Central memory CD8-positive, alpha-beta T cell (primary cell): ENCODE data around the gene EHBP1.

Experiments
- ATAC-seq: fragments of 150-1000 bp; cut with Tn5 transposase; replicated peaks from 2 replicates; pipeline ENCODE4 v1.10.0; 2022; ENCODE audit warnings: mild to moderate bottlenecking, moderate FRiP score, moderate number of reproducible peaks; ENCODE audit not compliant: poor library complexity, severe bottlenecking; ENCODE audit errors: extremely low read depth
- DNase-seq, 2 donors: peaks; one replicate each; pipeline ENCODE4 v3.0.0; 2021; ENCODE audit warnings: low spot score in 2 of 2
- H3K27ac Mint-ChIP-seq: one replicate; pipeline ENCODE4 v1.8.0; 2022; ENCODE audit warnings: low read depth, mild to moderate bottlenecking, moderate library complexity, mixed read lengths
- H3K27me3 Mint-ChIP-seq: one replicate; pipeline ENCODE4 v1.8.0; 2022; ENCODE audit warnings: mixed read lengths
- H3K36me3 Mint-ChIP-seq: one replicate; pipeline ENCODE4 v1.8.0; 2022; ENCODE audit warnings: mild to moderate bottlenecking, moderate library complexity, mixed read lengths; ENCODE audit not compliant: insufficient read depth
- H3K4me1 Mint-ChIP-seq: one replicate; pipeline ENCODE4 v1.8.0; 2022; ENCODE audit warnings: mixed read lengths
- H3K4me3 Mint-ChIP-seq: one replicate; pipeline ENCODE4 v1.8.0; 2022; ENCODE audit warnings: mild to moderate bottlenecking, moderate library complexity, mixed read lengths
- H3K9me3 Mint-ChIP-seq: one replicate; pipeline ENCODE4 v1.8.0; 2022; ENCODE audit warnings: mixed read lengths

The EHBP1 gene

DNA sequence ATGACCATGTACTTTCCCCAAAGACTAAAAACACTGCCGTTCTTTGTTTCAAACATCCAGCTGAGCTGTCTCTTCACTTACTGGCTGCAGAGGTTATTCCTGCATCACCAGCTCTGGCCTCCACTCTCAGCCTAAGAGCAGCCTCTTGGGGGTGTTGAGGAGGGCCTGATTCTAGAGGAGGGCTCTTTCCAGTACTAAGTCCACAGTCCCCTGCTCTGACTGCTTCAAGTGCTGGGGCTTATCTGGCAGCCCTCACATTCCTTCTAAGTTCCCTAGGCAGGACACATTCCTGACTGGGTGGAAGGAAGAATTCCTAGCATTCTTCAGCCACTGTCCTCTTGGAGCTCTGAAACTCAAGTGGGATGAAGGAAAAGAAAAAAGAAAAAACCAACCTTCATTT, 32.9 kb upstream of the EHBP1 start:
- no peak for DNase-seq
- H3K4me1 Mint-ChIP-seq = no peaks in the 10 kb centered on the region
- H3K36me3 Mint-ChIP-seq = no peaks in the 10 kb centered on the region
- no peak overlapping the region for H3K4me3 Mint-ChIP-seq
- H3K9me3 Mint-ChIP-seq = no peaks in the 10 kb centered on the region
- H3K27ac Mint-ChIP-seq = no peak overlapping the region
- no peak for ATAC-seq
- no peaks in the 10 kb centered on the region for H3K27me3 Mint-ChIP-seq

GRCh38 chr2:62675062-62675461, 30.5 kb upstream of the EHBP1 start:
- Mint-ChIP-seq H3K27ac (no peak overlapping the region), H3K4me3 (no peak overlapping the region), H3K27me3 (peaks cover 7% of the 10 kb centered on the region), H3K9me3 (no peaks in the 10 kb centered on the region), H3K4me1 (no peaks in the 10 kb centered on the region), H3K36me3 (no peaks in the 10 kb centered on the region)
- DNase-seq = no peak
- ATAC-seq = no peak

- H3K4me3 Mint-ChIP-seq = no peak overlapping the region
- peaks cover 2% of the 10 kb centered on the region for H3K36me3 Mint-ChIP-seq
- DNase-seq (no peak), ATAC-seq (no peak)
- no peak overlapping the region for H3K27ac Mint-ChIP-seq
- H3K9me3 Mint-ChIP-seq = no peaks in the 10 kb centered on the region
- peaks cover 93% of the 10 kb centered on the region for H3K27me3 Mint-ChIP-seq
- H3K4me1 Mint-ChIP-seq = no peaks in the 10 kb centered on the region
Measured at GRCh38 chr2:62685256-62685655, 20.3 kb upstream of the EHBP1 start.

DNA sequence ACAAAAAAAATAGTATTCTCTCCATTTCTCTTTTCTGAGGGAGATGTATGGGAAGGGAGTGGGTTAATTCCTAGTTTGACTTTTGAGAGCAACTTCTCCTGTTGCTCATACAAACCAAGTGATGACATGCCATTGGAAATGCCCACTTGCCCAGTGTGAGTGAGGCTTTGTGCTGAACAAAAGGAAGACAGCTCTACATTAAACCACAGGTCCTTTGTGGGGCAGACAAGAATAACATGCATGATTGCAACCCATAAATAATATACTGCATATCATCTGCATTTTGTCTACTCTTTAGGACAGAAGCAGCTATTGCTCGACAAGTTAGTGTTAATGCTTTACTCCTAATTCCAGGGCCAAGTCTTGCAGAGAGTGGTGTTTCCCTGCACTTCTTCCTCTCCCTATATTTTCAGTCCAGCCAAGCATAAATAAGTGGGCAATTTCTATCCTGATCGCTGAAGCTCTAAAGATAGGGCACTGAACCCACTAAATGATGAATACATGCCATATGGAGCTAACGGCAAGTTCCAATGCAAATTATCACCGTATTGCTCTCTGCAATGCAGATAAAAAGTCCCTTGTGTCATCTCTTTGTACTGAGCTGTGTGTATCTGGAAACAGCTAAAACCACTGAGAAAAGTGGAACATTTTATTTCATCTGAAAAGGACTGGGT, 19.4 kb upstream of the EHBP1 start:
- H3K27me3 Mint-ChIP-seq = peaks cover 88% of the 10 kb centered on the region

DNA sequence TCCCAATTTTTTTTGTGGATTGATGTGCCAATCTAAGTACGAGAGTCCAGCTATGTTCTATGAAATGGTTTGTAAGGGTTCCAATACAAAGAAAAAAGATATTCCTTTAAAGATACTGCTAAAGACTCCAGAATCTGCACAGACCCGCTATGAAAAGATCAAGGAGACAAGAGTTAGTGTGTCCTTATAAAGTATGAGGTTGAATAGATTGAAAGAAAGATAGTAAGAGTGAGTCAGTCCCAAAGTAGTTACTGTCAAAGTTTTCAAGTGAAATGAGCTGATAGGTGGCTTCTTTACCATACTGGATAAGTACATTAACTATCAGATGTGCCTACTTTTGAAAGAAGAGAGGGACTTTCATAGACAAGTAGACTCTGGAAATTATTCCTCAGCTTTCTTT, 17.9 kb upstream of the EHBP1 start:
- Mint-ChIP-seq H3K4me1 (no peaks in the 10 kb centered on the region), H3K36me3 (peaks cover 2% of the 10 kb centered on the region)

More for the DNA sequence above, 19.4 kb upstream of the EHBP1 start:
- no peak overlapping the region for H3K4me3 Mint-ChIP-seq
- no peaks in the 10 kb centered on the region for H3K9me3 Mint-ChIP-seq
- H3K36me3 Mint-ChIP-seq = peaks cover 2% of the 10 kb centered on the region
- no peaks in the 10 kb centered on the region for H3K4me1 Mint-ChIP-seq
- no peak overlapping the region for H3K27ac Mint-ChIP-seq
- DNase-seq = no peak
- ATAC-seq = no peak

DNA sequence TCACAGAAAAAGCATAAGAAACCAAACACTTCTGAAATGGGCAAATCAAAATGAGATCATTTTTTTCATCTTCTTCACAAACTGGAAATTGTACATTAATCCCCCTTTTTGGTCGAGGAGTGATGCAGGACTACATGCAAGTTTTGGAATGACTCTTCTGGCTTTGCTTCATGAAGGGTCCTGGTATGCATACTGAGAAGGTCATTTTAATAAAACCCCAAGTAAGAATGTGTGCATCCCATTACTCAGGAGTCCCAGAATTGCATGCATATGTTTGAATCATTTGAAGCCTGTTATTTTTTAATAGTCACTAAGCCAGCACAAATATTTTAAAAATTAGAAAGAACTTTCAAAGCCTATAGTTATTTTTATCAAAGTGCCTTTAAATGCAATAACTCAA, 16.7 kb upstream of the EHBP1 start:
- Mint-ChIP-seq H3K27ac (no peak overlapping the region), H3K9me3 (no peaks in the 10 kb centered on the region), H3K36me3 (peaks cover 2% of the 10 kb centered on the region), H3K4me1 (no peaks in the 10 kb centered on the region), H3K4me3 (no peak overlapping the region), H3K27me3 (peaks cover 76% of the 10 kb centered on the region)
- no peak for DNase-seq
- ATAC-seq = no peak

More for the DNA sequence above, 17.9 kb upstream of the EHBP1 start:
- H3K27me3 Mint-ChIP-seq = peaks cover 76% of the 10 kb centered on the region
- H3K9me3 Mint-ChIP-seq = no peaks in the 10 kb centered on the region
- DNase-seq = no peak
- ATAC-seq = no peak
- no peak overlapping the region for H3K4me3 Mint-ChIP-seq
- H3K27ac Mint-ChIP-seq = no peak overlapping the region

- ATAC-seq (no peak), DNase-seq (no peak)
Measured at GRCh38 chr2:62691186-62691585, 14.3 kb upstream of the EHBP1 start.

DNA sequence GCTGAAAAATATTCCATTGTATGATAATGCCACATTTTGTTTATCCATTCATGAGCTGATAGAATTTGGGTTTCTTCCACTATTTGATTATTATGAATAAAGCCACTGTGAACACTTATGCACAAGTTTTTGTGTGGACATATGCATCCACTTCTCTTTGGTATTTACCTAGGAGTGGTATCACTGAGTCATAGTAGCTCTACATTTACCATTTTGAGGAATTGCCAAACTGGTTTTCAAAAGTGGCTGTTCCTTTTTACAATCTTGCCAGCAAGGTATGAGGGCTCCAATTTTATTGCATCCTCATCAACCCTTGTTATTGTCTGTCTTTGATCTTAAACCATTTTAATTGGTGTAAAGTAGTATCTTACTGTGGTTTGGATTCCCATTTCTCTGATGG, 13.3 kb upstream of the EHBP1 start:
- DNase-seq (no peak), ATAC-seq (no peak)
- H3K27ac Mint-ChIP-seq = no peak overlapping the region
- no peaks in the 10 kb centered on the region for H3K36me3 Mint-ChIP-seq
- no peaks in the 10 kb centered on the region for H3K4me1 Mint-ChIP-seq
- no peaks in the 10 kb centered on the region for H3K9me3 Mint-ChIP-seq
- no peak overlapping the region for H3K4me3 Mint-ChIP-seq
- H3K27me3 Mint-ChIP-seq = peaks cover 62% of the 10 kb centered on the region

More at GRCh38 chr2:62691186-62691585, 14.3 kb upstream of the EHBP1 start:
- Mint-ChIP-seq H3K27me3 (peaks cover 73% of the 10 kb centered on the region), H3K9me3 (no peaks in the 10 kb centered on the region), H3K36me3 (peaks cover 2% of the 10 kb centered on the region), H3K4me3 (no peak overlapping the region), H3K4me1 (no peaks in the 10 kb centered on the region), H3K27ac (no peak overlapping the region)

GRCh38 chr2:62698653-62699052, 6.9 kb upstream of the EHBP1 start:
- DNase-seq = no peak
- Mint-ChIP-seq H3K4me1 (no peaks in the 10 kb centered on the region), H3K9me3 (no peaks in the 10 kb centered on the region), H3K27me3 (peaks cover 22% of the 10 kb centered on the region), H3K36me3 (no peaks in the 10 kb centered on the region), H3K4me3 (no peak overlapping the region), H3K27ac (no peak overlapping the region)
- ATAC-seq = no peak

- H3K27me3 Mint-ChIP-seq = no peaks in the 10 kb centered on the region
- peak overlapping the region; percentile 84 for H3K27ac Mint-ChIP-seq
Measured at GRCh38 chr2:62704654-62705006, 883 bp upstream of the EHBP1 start.

DNA sequence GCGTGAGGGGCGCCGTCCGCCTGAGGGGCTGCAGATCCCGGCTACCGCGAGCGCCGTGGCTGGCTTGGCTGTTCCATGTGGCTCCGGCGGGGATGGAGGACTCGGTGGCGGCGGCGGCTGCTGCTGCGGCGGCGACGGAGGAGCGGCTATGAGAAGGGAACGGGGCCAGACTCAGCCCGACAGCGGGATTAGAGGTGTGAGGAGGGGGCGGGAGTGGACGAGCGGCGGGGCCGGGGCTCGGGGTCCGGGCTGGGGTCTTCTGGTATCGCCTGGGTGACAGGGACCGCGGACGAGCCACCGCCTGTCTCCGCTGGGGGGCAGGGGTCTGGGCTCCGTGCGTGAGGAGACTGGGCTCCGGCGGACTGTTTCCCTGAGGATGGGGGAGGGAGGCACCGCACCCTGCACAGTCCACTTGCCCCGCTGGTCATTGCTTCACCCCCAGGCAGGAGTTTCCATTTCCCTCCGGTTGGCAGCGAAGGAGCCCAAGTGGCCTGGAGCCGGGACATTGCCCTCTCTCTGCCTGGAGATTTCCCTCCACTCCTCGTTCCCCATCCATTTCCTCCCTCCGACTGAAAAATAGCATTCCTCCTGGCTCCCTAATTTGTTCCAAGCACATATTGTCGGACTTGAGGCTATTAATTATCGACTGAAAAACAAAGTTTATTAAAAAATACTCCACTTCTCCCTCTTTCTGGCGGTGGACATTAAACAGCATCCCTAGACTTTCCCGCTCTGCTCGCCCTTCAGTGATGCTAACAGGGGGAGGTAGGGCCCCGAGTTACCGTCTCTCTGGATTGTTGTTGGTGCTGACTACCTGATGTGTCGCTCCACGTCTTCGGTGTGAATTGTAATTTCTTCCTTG, 577 bp downstream of the EHBP1 start:
- peaks cover 10% of the 10 kb centered on the region for H3K36me3 Mint-ChIP-seq
- DNase-seq (peak in 1 of 2 donors; percentile 25), ATAC-seq (peak; percentile 17)
- H3K4me3 Mint-ChIP-seq = peak overlapping the region; percentile 84
- peaks cover 31% of the 10 kb centered on the region for H3K4me1 Mint-ChIP-seq
- H3K27ac Mint-ChIP-seq = peak overlapping the region; percentile 84
- no peaks in the 10 kb centered on the region for H3K9me3 Mint-ChIP-seq
- H3K27me3 Mint-ChIP-seq = no peaks in the 10 kb centered on the region

More at GRCh38 chr2:62704654-62705006, 883 bp upstream of the EHBP1 start:
- ATAC-seq (no peak), DNase-seq (no peak)
- H3K36me3 Mint-ChIP-seq = peaks cover 10% of the 10 kb centered on the region
- H3K4me1 Mint-ChIP-seq = peaks cover 31% of the 10 kb centered on the region
- H3K9me3 Mint-ChIP-seq = no peaks in the 10 kb centered on the region
- peak overlapping the region; percentile 84 for H3K4me3 Mint-ChIP-seq

DNA sequence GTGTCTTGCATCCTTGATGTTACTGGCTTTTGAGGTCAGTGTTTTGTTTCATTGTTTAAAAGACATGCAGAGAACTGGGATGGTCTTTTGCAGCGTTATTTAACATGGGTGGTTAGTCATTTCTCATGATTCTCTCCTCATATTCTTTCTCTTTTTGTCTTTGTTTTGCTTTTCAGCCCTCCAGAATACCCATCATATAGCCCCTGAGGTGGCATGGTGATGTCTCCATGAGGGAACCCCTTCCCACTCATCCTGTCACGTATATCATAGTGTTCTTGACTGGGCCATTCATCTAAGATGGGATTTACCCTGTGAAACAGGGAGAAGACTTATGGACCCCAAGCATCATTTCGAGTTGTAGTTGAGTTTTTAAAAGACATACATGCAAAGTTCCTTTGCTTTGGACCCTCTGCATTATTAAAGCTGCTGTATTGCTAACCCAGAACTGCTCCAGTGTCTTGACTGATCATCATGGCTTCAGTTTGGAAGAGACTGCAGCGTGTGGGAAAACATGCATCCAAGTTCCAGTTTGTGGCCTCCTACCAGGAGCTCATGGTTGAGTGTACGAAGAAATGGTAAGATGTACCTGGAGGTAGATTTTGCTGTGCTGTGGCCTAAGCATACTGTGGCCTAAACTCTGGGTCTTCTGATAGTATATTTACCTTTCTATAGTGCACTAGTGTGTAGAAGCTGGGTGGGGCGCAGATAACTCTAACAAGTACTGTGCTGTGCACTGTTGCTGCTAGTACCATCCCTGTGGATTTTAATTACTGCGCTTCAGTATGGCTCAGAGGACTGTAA, 1.4 kb downstream of the EHBP1 start:
- no peak for DNase-seq
- no peaks in the 10 kb centered on the region for H3K27me3 Mint-ChIP-seq
- ATAC-seq = no peak
- peaks cover 31% of the 10 kb centered on the region for H3K4me1 Mint-ChIP-seq
- no peaks in the 10 kb centered on the region for H3K9me3 Mint-ChIP-seq
- H3K27ac Mint-ChIP-seq = peak overlapping the region; percentile 61
- peaks cover 10% of the 10 kb centered on the region for H3K36me3 Mint-ChIP-seq
- H3K4me3 Mint-ChIP-seq = peak overlapping the region; percentile 84
